HG03139 (cell line): ENCODE results near the gene NEURL2.

Experiments used
- ATAC-seq: cut with Tn5 transposase; IDR thresholded peaks from one replicate; pipeline ENCODE4 v1.9.1; 2021; ENCODE audit not compliant: unreplicated experiment

Gene NEURL2

DNA sequence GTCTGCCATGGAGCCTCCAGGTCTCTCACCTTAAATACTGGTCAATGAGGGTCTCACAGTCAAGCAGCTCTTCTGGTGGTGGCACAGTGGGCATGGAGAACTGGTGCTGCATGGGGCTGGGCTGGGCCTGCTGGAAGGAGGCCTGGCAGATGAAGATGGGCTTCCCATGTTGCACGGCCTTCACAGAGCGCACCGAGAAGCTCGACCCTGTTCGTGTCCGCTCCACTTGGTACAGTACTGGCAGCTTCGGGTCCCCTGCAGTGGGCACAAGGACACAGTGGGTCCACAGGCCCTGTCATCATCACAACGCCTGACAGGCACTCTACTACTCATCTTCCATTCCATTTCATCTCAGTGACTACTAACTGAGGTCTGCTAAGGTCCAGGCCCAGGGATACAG lies 42.6 kb downstream of the NEURL2 start:
- no peak for ATAC-seq

- ATAC-seq = no peak
These were observed 45.6 kb downstream of the NEURL2 start for GRCh38 chr20:45845452-45845851.

DNA sequence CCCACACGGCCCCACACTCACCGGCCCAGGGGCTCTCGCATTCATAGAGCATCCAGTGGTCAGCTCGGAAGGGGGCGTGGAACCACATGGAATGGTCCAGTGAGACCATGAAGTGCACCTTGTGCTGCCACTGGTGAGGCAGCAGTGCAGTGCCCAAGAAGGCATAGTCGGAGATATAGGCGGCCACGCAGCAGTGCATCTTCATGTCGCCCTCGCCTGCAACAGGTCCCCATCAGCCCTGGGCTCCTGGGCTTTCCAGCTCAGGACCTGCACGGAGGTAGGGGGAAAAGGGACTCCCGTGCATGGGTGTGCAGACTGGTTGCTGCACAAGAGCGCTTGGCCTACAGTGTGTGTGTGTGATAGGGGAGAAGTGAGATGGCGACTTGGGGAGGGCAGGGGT lies 47.5 kb downstream of the NEURL2 start:
- ATAC-seq = no peak

DNA sequence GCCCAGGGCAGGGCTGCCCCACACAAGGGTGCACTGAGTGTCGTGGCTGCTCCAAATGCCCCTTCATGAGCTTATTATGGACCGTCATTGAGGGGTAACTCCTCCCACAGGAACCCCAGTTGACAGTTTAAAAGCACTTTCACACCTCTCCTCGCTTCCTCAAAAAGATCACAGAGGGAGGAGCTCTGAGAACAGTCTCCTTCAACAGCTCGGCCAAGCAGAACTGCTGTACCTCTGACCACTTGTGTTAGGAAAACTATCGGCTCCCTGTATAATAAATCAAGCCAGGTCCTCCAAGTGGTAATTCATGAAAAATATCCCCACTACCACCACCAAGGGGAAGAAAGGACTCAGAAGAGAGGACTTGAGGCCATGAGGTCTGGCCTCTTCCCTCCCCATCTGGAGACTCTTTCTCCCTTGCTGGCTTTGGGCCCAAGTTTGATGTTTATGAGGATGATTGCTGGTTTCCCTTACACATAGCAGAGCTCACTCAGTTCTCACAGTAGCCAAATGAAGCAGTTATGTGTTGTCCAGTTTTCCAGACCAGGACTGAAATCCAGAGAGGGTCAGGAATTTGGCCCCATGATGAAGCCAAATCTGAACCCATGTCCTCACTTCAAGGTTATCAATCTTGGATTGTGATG lies 48.7 kb downstream of the NEURL2 start:
- ATAC-seq = no peak

DNA sequence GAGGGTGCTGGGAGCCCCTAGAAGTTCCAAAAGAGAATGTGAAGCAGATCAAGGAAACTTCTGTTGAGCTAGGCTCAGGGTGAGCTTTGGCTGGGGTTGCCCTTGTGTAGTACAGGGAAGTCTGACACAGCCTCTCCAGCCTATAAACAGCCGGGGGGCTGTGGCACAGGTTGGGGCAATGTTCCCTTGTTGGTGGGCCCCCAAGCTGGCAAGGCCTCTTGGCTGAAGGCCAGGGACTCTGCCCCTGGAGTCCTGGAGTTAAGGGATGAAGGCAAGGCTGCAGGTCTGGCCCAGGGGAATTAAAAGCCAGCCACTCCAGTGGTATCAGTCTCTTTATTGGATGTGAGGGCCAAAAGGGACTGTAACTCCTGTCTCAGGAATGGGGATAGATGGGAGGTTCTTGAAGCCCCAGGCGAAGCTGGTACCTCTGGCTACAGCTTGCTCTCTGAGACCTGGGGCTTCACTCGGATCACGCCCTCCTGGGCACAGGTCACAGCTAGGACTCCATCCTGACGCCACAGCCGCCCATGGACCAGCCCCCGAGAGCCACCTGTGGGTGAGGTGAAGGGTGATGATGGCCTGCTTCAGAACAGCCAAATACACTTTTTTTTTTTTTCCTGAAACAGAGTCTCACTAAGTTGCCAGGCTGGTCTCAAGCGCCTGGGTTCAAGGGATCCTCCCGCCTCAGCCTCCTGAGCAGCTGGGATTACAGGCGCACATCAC lies 49.4 kb downstream of the NEURL2 start:
- no peak for ATAC-seq

GRCh38 chr20:45840700-45841198 lies 50.3 kb downstream of the NEURL2 start:
- ATAC-seq = no peak
